GM12892 (cell line): ENCODE measurements around the gene SPATS2.

Experiments
- DNase-seq: peaks from one replicate; pipeline ENCODE4 v3.0.0; 2011; ENCODE audit not compliant: insufficient read length
- FAIRE-seq: peaks from 2 replicates; lab custom pipeline; 2011; peaks lifted over from hg19 to GRCh38; lab: Jason Lieb, UNC
- POLR2A ChIP-seq: IDR thresholded peaks from 2 replicates; pipeline ENCODE4 v1.6.1; 2011; ENCODE audit warnings: low read depth, low read length, control low read depth
- POLR2AphosphoS5 ChIP-seq: IDR thresholded peaks from 2 replicates; pipeline ENCODE4 v1.6.1; 2011; ENCODE audit warnings: low read depth, low read length, control low read depth
- TAF1 ChIP-seq: IDR thresholded peaks from 2 replicates; pipeline ENCODE4 v1.6.1; 2011; ENCODE audit warnings: low read depth, mild to moderate bottlenecking, control low read depth, low read length, borderline replicate concordance

The SPATS2 gene

GRCh38 chr12:49542592-49543160, 175.4 kb downstream of the SPATS2 start:
- FAIRE-seq (no peak), DNase-seq (no peak)
- TF ChIP-seq POLR2AphosphoS5 (no peak), TAF1 (no peak), POLR2A (no peak)

DNA sequence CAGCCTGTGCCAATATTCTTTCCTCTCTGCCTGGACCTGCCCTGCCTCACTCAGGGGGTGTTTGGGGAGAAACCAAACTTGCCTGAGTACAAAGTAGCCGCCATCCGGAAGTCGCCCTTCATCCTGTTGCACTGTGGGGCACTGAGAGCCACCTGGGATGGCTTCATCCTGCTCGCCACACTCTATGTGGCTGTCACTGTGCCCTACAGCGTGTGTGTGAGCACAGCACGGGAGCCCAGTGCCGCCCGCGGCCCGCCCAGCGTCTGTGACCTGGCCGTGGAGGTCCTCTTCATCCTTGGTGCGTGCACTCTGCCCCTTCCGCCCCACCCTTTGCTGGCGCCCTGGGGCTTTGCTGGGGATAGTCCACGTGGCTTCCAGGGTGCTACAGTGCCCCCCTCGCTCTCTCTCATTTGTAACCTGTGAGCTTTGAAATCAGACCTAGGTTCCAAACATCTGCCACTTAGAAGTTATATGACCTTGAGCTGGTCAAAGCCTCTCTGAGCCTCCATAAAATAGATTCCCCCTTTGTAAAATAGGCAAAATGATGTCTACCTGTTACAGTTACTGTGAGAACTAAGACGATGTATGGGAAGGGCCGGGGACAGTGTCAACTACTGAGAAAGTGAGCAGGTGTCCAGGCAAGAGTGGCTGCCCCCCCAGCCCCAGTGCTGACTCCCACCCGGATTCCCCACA, 176.1 kb downstream of the SPATS2 start:
- FAIRE-seq (no peak), DNase-seq (no peak)
- TF ChIP-seq TAF1 (no peak), POLR2AphosphoS5 (no peak), POLR2A (no peak)

GRCh38 chr12:49543914-49544815, 176.9 kb downstream of the SPATS2 start:
- TF ChIP-seq TAF1, result no peak
- TF ChIP-seq POLR2AphosphoS5, result no peak
- no peak for TF ChIP-seq POLR2A
- FAIRE-seq, result peak; percentile 69
- DNase-seq, result no peak

GRCh38 chr12:49545815-49546214, 178.6 kb downstream of the SPATS2 start:
- no peak for FAIRE-seq

DNA sequence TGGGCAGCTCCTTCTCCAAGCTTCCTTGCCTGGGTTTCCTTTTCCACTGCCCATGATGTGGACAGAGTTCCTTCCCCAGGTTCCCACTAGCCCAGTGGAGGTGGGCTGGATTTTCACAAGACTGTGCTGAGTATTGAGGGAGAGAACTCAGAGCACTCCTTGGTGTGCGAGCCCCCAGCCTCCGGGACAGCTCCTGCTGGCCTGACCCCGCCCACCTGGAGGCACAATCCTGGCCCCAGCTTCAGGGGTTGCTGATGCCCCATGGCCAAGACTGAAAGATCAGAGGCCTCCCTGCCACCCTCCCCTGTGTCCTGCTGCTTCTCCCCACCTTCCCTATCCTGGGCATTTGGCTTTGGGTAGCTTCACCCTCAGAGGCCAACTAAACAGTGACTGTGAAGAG, 179.2 kb downstream of the SPATS2 start:
- DNase-seq (no peak), FAIRE-seq (no peak)
- TF ChIP-seq POLR2AphosphoS5 (no peak), POLR2A (no peak), TAF1 (no peak)

More at GRCh38 chr12:49545815-49546214, 178.6 kb downstream of the SPATS2 start:
- TF ChIP-seq POLR2A, result no peak
- TF ChIP-seq POLR2AphosphoS5, result no peak
- TF ChIP-seq TAF1, result no peak
- DNase-seq, result no peak

DNA sequence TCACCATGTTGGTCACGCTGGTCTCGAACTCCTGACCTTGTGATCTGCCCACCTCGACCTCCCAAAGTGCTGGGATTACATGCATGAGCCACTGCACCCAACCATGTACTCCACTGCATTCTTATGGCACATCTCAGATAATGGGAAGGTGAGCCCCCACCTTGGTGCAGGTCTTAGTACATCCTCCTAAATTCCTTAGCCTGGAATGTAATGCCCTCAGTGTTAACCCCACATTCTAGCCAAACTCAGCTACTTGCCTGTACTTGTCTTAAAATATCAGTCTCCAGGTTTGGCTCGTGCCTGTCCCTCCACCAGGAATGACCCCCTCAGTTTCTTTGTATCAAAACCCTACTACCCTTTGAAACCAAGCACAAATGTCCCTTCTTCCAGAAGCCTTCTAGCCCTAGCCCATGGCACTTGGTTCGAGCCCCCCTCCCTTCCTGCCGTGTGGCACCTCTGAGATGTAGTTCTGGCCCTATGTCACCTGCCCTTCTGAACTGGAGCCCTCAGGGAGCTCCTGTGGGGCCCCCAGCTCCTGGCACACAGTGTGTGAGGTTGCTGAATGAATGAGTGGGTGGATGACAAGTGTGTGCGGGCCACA, 179.9 kb downstream of the SPATS2 start:
- FAIRE-seq (no peak), DNase-seq (no peak)
- no peak for TF ChIP-seq POLR2AphosphoS5
- TF ChIP-seq TAF1, result no peak
- no peak for TF ChIP-seq POLR2A

DNA sequence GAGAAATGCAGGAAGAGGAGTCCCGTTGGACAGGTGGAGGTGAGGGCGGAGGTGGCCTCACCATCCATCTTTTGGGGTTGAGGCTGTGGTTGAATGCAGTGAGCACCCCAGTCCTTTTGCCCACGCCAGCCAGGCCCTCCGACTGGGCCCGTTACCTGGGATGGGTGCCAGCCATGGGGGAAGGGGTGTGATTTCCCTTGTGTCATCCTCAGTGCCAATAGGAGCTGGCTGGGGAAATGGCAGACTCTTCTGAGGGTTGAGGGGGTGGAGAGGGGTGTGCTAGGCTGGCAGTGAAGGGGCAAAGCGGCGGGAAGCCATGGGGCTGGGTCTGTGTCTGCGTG, 181.2 kb downstream of the SPATS2 start:
- DNase-seq (no peak), FAIRE-seq (no peak)
- TF ChIP-seq POLR2A (no peak), TAF1 (no peak), POLR2AphosphoS5 (no peak)

- DNase-seq (peak; percentile 52), FAIRE-seq (no peak)
- TF ChIP-seq TAF1, result no peak
- no peak for TF ChIP-seq POLR2AphosphoS5
- TF ChIP-seq POLR2A, result no peak
Measured at GRCh38 chr12:49548822-49549648, 181.8 kb downstream of the SPATS2 start.

DNA sequence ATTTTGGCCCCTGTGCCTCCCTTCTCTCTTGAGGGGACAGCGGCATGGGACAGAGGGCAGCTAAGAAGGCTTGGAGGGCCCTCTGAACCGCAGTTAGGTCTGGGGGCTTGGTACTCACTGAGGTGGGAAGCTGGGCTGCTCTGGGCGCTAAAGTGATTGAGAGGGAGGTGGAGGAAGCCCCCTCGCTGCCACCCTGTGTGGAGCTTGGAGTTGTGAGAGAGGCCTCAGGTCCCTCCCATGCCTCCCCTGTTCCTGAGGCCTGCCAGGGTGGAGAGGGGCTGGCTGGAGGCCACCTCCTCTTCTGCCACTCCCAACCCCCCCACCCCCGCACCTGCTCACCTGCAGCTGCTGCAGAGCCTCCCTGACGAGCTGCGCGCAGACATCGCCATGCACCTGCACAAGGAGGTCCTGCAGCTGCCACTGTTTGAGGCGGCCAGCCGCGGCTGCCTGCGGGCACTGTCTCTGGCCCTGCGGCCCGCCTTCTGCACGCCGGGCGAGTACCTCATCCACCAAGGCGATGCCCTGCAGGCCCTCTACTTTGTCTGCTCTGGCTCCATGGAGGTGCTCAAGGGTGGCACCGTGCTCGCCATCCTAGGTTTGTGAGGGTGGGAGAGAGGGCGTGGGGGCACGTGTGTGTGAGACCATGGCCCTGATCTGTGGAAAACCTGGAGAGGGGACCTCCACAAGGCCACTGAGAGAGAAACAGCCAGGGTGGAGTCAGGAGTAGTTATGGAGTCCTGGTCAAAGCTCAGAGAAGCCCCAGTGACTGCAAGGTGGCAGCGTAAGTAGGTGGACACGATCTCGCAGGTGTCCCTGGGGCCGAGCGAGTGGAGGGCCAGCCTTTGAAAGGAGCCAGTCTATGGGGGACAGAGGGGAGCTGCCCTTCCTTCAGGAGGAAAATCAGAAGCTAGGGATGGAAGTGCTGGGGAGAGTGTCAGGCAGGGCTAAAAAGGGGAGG, 182.8 kb downstream of the SPATS2 start:
- no peak for TF ChIP-seq POLR2AphosphoS5
- TF ChIP-seq POLR2A, result no peak
- no peak for TF ChIP-seq TAF1
- DNase-seq (no peak), FAIRE-seq (no peak)
